Measurements from ENCODE around the gene SGO1. TPM values are rescaled to one million over a fixed set of nuclear protein-coding genes. Genes with fewer than 3 reads are reported as not detected.

The SGO1 gene
- total RNA-seq, 1 experiment from 2014 or later = 14.8 TPM

DNA sequence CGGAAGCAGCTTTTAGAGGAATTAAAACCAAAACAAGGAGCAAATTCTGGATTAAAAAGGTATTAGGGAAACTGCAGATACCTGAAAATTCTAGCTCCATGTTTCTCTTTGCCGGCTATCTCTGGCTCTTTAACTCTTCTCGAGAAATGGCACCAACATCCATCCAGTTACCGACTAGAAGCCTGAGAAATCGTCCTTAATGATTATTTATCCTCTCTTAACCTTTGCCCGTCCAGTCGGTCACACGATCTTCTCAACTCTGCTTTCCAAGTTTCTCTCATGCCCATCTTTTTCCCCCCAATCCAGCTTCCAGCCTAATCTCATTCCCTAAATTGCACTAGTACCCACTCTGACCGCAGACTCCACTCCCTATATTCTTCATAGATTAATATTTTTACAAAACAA, 596 bp upstream of the SGO1 start:
- H3K4me3 ChIP-seq (ENCODE audit: low read depth in 2 of 2, low read length in 2 of 2) = peak overlapping the region; percentile 94 to 98
- BruUV-seq (replicated peaks) = TSS peak; percentile 99
- H3K9me3 ChIP-seq (ENCODE audit: control insufficient read depth, insufficient read depth, low read depth, low read length) = no peaks in the 10 kb centered on the region
- in situ Hi-C loops (cut with HindIII; ENCODE audit: low pct_unique_long_range_greater_than_20kb, low sequenced_read_pairs) (no loop called here), intact Hi-C loops (cut with micrococcal nuclease; ENCODE audit: unreplicated experiment) (no loop called here)
- H3K4me1 ChIP-seq (ENCODE audit: control insufficient read depth, insufficient read depth, low read length) = peaks cover 3% of the 10 kb centered on the region; the same call in 1 of the 2 replicates
- ChIA-PET POLR2A (no interaction called here), CTCF (no interaction called here)
- no peaks in the 10 kb centered on the region for H3K27me3 ChIP-seq (ENCODE audit: control insufficient read depth, insufficient read depth, low read length)
- DNase-seq (ENCODE audit: low read depth, low spot score) (no peak), ATAC-seq (no peak)
- H3K36me3 ChIP-seq (ENCODE audit: control insufficient read depth, insufficient read depth, low read length) = peaks cover 5% of the 10 kb centered on the region
- no peak for TF ChIP-seq POLR2AphosphoS5 (IDR thresholded peaks at IDR 0.05; ENCODE audit: low read depth, low read length)
- no peak for TF ChIP-seq SIN3A (IDR thresholded peaks at IDR 0.05; ENCODE audit: borderline replicate concordance, insufficient read depth, low read depth, low read length)
- TF ChIP-seq, protein P1, sequence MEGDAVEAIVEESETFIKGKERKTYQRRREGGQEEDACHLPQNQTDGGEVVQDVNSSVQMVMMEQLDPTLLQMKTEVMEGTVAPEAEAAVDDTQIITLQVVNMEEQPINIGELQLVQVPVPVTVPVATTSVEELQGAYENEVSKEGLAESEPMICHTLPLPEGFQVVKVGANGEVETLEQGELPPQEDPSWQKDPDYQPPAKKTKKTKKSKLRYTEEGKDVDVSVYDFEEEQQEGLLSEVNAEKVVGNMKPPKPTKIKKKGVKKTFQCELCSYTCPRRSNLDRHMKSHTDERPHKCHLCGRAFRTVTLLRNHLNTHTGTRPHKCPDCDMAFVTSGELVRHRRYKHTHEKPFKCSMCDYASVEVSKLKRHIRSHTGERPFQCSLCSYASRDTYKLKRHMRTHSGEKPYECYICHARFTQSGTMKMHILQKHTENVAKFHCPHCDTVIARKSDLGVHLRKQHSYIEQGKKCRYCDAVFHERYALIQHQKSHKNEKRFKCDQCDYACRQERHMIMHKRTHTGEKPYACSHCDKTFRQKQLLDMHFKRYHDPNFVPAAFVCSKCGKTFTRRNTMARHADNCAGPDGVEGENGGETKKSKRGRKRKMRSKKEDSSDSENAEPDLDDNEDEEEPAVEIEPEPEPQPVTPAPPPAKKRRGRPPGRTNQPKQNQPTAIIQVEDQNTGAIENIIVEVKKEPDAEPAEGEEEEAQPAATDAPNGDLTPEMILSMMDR (IDR thresholded peaks at IDR 0.05) = no peak
- TF ChIP-seq TCF7L2 (IDR thresholded peaks at IDR 0.05; ENCODE audit: low read depth, low read length) = no peak
- H3K27ac ChIP-seq (ENCODE audit: low read length) = peak overlapping the region; percentile 94

DNA sequence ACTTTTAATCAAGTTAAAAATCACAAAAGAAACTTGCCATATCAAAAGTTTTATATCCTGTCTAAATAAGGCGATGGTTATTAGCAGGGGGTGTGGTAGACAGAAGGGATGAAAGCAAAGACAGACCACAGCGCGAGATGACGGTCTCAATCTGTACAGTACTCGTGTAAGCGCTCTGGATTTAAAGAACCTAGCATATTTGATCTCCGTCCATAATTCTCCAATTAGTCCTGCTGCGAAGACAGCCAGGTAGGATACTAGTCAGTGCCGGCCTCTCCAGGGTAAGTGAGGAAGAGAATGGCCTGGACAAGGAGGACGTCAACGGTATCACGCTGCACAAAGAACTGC, 701 bp downstream of the SGO1 start:
- Histone ChIP-seq H3K27me3 (ENCODE audit: control insufficient read depth, insufficient read depth, low read length) (no peaks in the 10 kb centered on the region), H3K36me3 (ENCODE audit: control insufficient read depth, insufficient read depth, low read length) (peaks cover 5% of the 10 kb centered on the region), H3K4me1 (ENCODE audit: control insufficient read depth, insufficient read depth, low read length) (peaks cover 3% of the 10 kb centered on the region; the same call in 1 of the 2 replicates), H3K4me3 (ENCODE audit: low read depth in 2 of 2, low read length in 2 of 2) (peak overlapping the region; percentile 94 to 98), H3K9me3 (ENCODE audit: control insufficient read depth, insufficient read depth, low read depth, low read length) (no peaks in the 10 kb centered on the region), H3K27ac (ENCODE audit: low read length) (peak overlapping the region; percentile 94)
- TF ChIP-seq, protein P1 (IDR thresholded peaks at IDR 0.05) = no peak
- TF ChIP-seq, protein P2, sequence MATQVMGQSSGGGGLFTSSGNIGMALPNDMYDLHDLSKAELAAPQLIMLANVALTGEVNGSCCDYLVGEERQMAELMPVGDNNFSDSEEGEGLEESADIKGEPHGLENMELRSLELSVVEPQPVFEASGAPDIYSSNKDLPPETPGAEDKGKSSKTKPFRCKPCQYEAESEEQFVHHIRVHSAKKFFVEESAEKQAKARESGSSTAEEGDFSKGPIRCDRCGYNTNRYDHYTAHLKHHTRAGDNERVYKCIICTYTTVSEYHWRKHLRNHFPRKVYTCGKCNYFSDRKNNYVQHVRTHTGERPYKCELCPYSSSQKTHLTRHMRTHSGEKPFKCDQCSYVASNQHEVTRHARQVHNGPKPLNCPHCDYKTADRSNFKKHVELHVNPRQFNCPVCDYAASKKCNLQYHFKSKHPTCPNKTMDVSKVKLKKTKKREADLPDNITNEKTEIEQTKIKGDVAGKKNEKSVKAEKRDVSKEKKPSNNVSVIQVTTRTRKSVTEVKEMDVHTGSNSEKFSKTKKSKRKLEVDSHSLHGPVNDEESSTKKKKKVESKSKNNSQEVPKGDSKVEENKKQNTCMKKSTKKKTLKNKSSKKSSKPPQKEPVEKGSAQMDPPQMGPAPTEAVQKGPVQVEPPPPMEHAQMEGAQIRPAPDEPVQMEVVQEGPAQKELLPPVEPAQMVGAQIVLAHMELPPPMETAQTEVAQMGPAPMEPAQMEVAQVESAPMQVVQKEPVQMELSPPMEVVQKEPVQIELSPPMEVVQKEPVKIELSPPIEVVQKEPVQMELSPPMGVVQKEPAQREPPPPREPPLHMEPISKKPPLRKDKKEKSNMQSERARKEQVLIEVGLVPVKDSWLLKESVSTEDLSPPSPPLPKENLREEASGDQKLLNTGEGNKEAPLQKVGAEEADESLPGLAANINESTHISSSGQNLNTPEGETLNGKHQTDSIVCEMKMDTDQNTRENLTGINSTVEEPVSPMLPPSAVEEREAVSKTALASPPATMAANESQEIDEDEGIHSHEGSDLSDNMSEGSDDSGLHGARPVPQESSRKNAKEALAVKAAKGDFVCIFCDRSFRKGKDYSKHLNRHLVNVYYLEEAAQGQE (IDR thresholded peaks at IDR 0.05; ENCODE audit: insufficient read depth in 1 of 2, low read depth in 2 of 2, low read length in 1 of 2) = no peak
- TF ChIP-seq TCF7L2 (IDR thresholded peaks at IDR 0.05; ENCODE audit: low read depth, low read length) (no peak), POLR2AphosphoS5 (IDR thresholded peaks at IDR 0.05; ENCODE audit: low read depth, low read length) (no peak), SIN3A (IDR thresholded peaks at IDR 0.05; ENCODE audit: borderline replicate concordance, insufficient read depth, low read depth, low read length) (no peak)
- POLR2A ChIA-PET = no interaction called here
- peak; percentile 35 for ATAC-seq
- no TSS peak for BruUV-seq (replicated peaks)
- no peak for DNase-seq (ENCODE audit: low read depth, low spot score)
- intact Hi-C loops (cut with micrococcal nuclease; ENCODE audit: unreplicated experiment) (no loop called here), in situ Hi-C loops (cut with HindIII; ENCODE audit: low pct_unique_long_range_greater_than_20kb, low sequenced_read_pairs) (no loop called here)
- CTCF ChIA-PET = no interaction called here
